Uterus (tissue), 2 donors: ENCODE data around the gene ABCG2.

Experiments used
- POLR2A ChIP-seq, 2 donors: fragments of 450-650 bp; IDR thresholded peaks; one replicate each; pipeline ENCODE4 v1.6.1; 2016; ENCODE audit warnings: antibody characterized with exemption in 2 of 2, mild to moderate bottlenecking in 1 of 2, moderate library complexity in 1 of 2
- TF ChIP-seq, protein P1 (sequence below), 4 experiments: fragments of 200-600 bp in 2 of 4; fragments of 450-650 bp in 2 of 4; sonication (generic) in 2 of 4; IDR thresholded peaks; one replicate each; pipeline ENCODE4 v1.5.1; 2016 to 2019; ENCODE audit warnings: antibody characterized with exemption in 4 of 4, mild to moderate bottlenecking in 2 of 4, moderate library complexity in 1 of 4

DNA sequence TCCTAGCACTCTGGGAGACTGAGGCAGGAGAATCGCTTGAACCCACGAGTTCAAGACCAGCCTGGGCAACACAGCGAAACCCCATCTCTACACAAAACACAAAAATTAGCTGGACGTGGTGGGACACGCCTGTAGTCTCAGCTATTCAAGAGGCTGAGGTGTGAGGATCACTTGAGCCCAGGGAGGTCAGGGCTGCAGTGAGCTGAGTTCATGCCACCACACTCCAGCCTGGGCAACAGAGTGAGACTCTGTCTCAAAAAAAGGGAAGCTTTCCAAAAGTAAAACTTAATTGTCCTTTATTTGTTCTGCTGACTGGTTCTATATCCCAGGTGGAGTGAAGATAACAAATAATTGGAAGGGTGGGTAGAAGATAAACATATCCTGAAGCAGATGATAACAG is 45.6 kb downstream of the ABCG2 start:
- TF ChIP-seq POLR2A (IDR thresholded peaks at IDR 0.05), result no peak
- TF ChIP-seq, protein P1, sequence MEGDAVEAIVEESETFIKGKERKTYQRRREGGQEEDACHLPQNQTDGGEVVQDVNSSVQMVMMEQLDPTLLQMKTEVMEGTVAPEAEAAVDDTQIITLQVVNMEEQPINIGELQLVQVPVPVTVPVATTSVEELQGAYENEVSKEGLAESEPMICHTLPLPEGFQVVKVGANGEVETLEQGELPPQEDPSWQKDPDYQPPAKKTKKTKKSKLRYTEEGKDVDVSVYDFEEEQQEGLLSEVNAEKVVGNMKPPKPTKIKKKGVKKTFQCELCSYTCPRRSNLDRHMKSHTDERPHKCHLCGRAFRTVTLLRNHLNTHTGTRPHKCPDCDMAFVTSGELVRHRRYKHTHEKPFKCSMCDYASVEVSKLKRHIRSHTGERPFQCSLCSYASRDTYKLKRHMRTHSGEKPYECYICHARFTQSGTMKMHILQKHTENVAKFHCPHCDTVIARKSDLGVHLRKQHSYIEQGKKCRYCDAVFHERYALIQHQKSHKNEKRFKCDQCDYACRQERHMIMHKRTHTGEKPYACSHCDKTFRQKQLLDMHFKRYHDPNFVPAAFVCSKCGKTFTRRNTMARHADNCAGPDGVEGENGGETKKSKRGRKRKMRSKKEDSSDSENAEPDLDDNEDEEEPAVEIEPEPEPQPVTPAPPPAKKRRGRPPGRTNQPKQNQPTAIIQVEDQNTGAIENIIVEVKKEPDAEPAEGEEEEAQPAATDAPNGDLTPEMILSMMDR (IDR thresholded peaks at IDR 0.05), result no peak
